Activated CD4-positive, alpha-beta T cell treated with anti-CD3 and anti-CD28 coated beads for 36 hours (primary cell): Measurements from ENCODE around the gene PCDHB8. TPM values are rescaled to one million over a fixed set of nuclear protein-coding genes. Genes with fewer than 3 reads are reported as not detected.
"Not testable (repeated sequence)": the region's sequence is repeated elsewhere in the genome, so short reads cannot be mapped to it uniquely, and the experiment has no call there.

ENCODE experiments used
- ATAC-seq: fragments of 200-7000 bp; cut with Tn5 transposase; one replicate; pipeline ENCODE4 v1.10.0; 2021; ENCODE audit warnings: mild to moderate bottlenecking, moderate library complexity
- CTCF ChIA-PET: fragments of 350-600 bp; sonication (Branson Sonifier 250); formaldehyde crosslinking; loops from one replicate; lab custom pipeline; 2021; ENCODE audit warnings: antibody characterized with exemption; lab: Charles Lee
- POLR2A ChIA-PET: fragments of 350-600 bp; sonication (Branson Sonifier 250); formaldehyde crosslinking; loops from one replicate; lab custom pipeline; 2021; ENCODE audit warnings: antibody characterized with exemption, inconsistent platforms; lab: Charles Lee
- DNase-seq: peaks from one replicate; pipeline ENCODE4 v3.0.0-alpha.2; 2020
- H3K27ac Mint-ChIP-seq: one replicate; pipeline ENCODE4 v1.8.0; 2021; ENCODE audit warnings: mixed read lengths
- H3K27me3 Mint-ChIP-seq: one replicate; pipeline ENCODE4 v1.8.0; 2021; ENCODE audit warnings: mixed read lengths
- H3K36me3 Mint-ChIP-seq: one replicate; pipeline ENCODE4 v1.8.0; 2021; ENCODE audit warnings: low read depth, mixed read lengths
- H3K4me1 Mint-ChIP-seq: one replicate; pipeline ENCODE4 v1.8.0; 2021; ENCODE audit warnings: mixed read lengths
- H3K4me3 Mint-ChIP-seq: one replicate; pipeline ENCODE4 v1.8.0; 2021; ENCODE audit warnings: mild to moderate bottlenecking, moderate library complexity, mixed read lengths
- H3K9me3 Mint-ChIP-seq: one replicate; pipeline ENCODE4 v1.8.0; 2021; ENCODE audit warnings: low read depth, mixed read lengths
- intact Hi-C, 2 experiments: fragments of 100-400 bp; cut with DNase I in 1 of 2; cut with micrococcal nuclease in 1 of 2; formaldehyde crosslinking; loops; one replicate each; pipeline versions ENCODE4 v1.14.2 to v1.15.1; 2022 to 2024; cut with DNase I, micrococcal nuclease
- total RNA-seq, 2 experiments: library from RNA; stranded (reverse); gene quantifications; one replicate each; pipeline ENCODE4 v1.2.3, GENCODE V29; 2021

The PCDHB8 gene
- total RNA-seq, 2 experiments from 2014 or later = not detected

DNA sequence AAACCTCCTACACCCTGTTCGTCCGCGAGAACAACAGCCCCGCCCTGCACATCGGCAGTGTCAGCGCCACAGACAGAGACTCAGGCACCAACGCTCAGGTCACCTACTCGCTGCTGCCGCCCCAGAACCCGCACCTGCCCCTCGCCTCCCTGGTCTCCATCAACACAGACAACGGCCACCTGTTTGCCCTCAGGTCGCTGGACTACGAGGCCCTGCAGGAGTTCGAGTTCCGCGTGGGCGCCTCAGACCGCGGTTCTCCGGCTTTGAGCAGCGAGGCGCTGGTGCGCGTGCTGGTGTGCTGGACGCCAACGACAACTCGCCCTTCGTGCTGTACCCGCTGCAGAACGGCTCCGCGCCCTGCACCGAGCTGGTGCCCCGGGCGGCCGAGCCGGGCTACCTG, 20.2 kb upstream of the PCDHB8 start:
- peaks cover 40% of the 10 kb centered on the region for H3K27me3 Mint-ChIP-seq
- intact Hi-C loops, H3K4me1 Mint-ChIP-seq, H3K36me3 Mint-ChIP-seq, H3K4me3 Mint-ChIP-seq, DNase-seq, H3K27ac Mint-ChIP-seq, ATAC-seq, CTCF ChIA-PET, POLR2A ChIA-PET: not testable (repeated sequence)
- H3K9me3 Mint-ChIP-seq = peaks cover 11% of the 10 kb centered on the region

DNA sequence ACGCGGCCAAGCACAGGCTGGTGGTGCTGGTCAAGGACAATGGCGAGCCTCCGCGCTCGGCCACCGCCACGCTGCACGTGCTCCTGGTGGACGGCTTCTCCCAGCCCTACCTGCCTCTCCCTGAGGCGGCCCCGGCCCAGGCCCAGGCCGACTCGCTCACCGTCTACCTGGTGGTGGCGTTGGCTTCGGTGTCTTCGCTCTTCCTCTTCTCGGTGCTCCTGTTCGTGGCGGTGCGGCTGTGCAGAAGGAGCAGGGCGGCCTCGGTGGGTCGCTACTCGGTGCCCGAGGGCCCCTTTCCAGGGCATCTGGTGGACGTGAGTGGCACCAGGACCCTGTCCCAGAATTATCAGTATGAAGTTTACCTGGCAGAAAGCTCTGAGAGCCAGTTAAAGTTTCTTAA, 19.7 kb upstream of the PCDHB8 start:
- CTCF ChIA-PET = interaction anchor here (0.6 kb wide), 1 partner anchor 100 kb away, joined by 3 read pairs; no protein-coding TSS in a partner anchor
- peaks cover 37% of the 10 kb centered on the region for H3K27me3 Mint-ChIP-seq

DNA sequence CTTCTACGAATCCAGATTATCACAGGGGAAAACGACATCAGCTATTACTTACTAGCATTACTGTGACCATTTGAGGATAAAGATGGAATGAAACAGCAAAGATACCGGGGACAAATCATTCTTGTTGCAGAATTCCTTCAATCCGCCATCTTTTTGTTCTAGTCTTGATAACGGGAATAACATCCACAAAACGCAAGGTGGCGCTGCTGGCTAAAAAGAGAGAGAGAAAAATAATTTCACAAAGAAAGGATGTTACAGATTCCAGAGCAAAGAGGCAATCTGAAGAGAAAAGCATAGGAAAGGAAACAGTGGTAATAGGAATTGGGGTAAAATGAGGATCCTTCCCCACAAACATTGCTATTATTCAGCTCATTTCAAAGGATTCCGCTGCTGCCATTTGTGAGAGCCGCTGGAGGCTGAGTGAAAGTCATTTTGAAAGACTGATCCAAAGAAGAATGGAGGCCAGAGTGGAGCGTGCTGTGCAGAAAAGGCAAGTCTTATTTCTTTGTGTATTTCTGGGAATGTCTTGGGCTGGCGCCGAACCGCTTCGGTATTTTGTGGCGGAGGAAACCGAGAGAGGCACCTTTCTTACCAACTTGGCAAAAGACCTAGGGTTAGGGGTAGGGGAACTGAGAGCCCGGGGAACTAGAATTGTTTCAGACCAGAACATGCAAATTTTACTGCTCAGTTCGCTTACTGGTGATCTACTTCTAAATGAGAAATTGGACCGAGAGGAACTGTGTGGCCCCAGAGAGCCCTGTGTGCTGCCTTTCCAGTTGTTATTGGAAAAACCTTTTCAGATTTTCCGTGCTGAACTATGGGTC, 5.0 kb upstream of the PCDHB8 start, which contains the start of gene PCDHB7:
TSS of gene PCDHB7 (plus strand) at position 264 of the 824 bp plus-strand sequence. CDS start at position 456, 192 bp downstream.
- ATAC-seq (no peak), DNase-seq (peak; percentile 50)
- H3K4me1 Mint-ChIP-seq = no peaks in the 10 kb centered on the region
- intact Hi-C loops = no loop called here
- peaks cover 2% of the 10 kb centered on the region for H3K36me3 Mint-ChIP-seq
- peaks cover 12% of the 10 kb centered on the region for H3K9me3 Mint-ChIP-seq
- ChIA-PET CTCF (interaction anchor here (0.6 kb wide), 1 partner anchor 15 kb away, joined by 3 read pairs; no protein-coding TSS in a partner anchor), POLR2A (no interaction called here)
- no peak within 1 kb of the TSS for H3K4me3 Mint-ChIP-seq
- peaks cover 36% of the 10 kb centered on the region for H3K27me3 Mint-ChIP-seq
- H3K27ac Mint-ChIP-seq = no peak within 1 kb of the TSS

More for the DNA sequence above, 19.7 kb upstream of the PCDHB8 start:
- POLR2A ChIA-PET, H3K4me1 Mint-ChIP-seq, DNase-seq, intact Hi-C loops, H3K9me3 Mint-ChIP-seq, ATAC-seq, H3K36me3 Mint-ChIP-seq, H3K4me3 Mint-ChIP-seq, H3K27ac Mint-ChIP-seq: not testable (repeated sequence)

DNA sequence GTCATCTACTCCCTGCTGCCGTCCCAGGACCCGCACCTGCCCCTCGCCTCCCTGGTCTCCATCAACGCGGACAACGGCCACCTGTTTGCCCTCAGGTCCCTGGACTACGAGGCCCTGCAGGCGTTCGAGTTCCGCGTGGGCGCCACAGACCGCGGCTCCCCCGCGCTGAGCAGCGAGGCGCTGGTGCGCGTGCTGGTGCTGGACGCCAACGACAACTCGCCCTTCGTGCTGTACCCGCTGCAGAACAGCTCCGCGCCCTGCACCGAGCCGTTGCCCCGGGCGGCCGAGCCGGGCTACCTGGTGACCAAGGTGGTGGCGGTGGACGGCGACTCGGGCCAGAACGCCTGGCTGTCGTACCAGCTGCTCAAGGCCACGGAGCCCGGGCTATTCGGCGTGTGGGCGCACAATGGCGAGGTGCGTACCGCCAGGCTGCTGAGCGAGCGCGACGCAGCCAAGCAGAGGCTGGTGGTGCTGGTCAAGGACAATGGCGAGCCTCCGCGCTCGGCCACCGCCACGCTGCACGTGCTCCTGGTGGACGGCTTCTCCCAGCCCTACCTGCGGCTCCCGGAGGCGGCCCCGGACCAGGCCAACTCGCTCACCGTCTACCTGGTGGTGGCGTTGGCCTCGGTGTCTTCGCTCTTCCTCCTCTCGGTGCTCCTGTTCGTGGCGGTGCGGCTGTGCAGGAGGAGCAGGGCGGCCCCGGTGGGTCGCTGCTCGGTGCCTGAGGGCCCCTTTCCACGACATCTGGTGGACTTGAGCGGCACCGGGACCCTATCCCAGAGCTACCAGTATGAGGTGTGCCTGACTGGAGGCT, 3.1 kb upstream of the PCDHB8 start:
- intact Hi-C loops, CTCF ChIA-PET, H3K4me1 Mint-ChIP-seq, H3K36me3 Mint-ChIP-seq, H3K4me3 Mint-ChIP-seq, ATAC-seq, DNase-seq, POLR2A ChIA-PET, H3K27ac Mint-ChIP-seq: not testable (repeated sequence)
- H3K27me3 Mint-ChIP-seq = peaks cover 27% of the 10 kb centered on the region
- H3K9me3 Mint-ChIP-seq = peaks cover 12% of the 10 kb centered on the region

DNA sequence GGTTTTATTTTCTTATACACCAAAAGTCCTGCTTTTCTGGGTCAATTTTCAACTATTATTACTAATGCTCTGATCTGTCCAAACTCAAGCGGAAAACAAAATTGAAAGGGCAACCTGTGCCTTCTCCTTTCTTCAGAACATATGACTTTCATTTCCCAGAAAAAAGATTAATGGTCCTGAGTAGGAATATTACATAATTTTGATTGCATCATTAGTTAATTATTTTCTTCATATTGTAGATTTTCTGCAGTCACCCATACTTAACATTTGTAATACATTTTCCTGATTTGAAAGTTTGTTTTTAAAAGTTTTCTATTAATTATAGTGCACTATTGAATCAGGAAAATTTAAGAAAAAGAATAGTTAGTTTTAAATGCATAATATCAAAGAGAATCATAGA, 1.7 kb upstream of the PCDHB8 start:
- ChIA-PET CTCF (no interaction called here), POLR2A (no interaction called here)
- Mint-ChIP-seq H3K27me3 (peaks cover 25% of the 10 kb centered on the region), H3K36me3 (peaks cover 5% of the 10 kb centered on the region), H3K27ac (no peak overlapping the region), H3K4me3 (no peak overlapping the region), H3K9me3 (peaks cover 13% of the 10 kb centered on the region), H3K4me1 (no peaks in the 10 kb centered on the region)
- DNase-seq (no peak), ATAC-seq (no peak)
- intact Hi-C loops = no loop called here

DNA sequence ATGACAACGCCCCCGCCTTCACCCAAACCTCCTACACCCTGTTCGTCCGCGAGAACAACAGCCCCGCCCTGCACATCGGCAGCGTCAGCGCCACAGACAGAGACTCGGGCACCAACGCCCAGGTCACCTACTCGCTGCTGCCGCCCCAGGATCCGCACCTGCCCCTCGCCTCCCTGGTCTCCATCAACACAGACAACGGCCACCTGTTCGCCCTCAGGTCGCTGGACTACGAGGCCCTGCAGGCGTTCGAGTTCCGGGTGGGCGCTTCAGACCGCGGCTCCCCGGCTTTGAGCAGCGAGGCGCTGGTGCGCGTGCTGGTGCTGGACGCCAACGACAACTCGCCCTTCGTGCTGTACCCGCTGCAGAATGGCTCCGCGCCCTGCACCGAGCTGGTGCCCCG, 1.8 kb downstream of the PCDHB8 start:
- ATAC-seq, intact Hi-C loops, POLR2A ChIA-PET: not testable (repeated sequence)

DNA sequence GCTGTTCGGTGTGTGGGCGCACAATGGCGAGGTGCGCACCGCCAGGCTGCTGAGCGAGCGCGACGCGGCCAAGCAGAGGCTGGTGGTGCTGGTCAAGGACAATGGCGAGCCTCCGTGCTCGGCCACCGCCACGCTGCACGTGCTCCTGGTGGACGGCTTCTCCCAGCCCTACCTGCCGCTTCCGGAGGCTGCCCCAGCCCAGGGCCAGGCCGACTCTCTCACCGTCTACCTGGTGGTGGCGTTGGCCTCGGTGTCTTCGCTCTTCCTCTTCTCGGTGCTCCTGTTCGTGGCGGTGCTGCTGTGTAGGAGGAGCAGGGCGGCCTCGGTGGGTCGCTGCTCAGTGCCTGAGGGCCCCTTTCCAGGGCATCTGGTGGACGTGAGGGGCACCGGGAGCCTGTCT, 2.3 kb downstream of the PCDHB8 start:
- ATAC-seq, CTCF ChIA-PET, H3K4me3 Mint-ChIP-seq, POLR2A ChIA-PET, H3K27ac Mint-ChIP-seq, H3K4me1 Mint-ChIP-seq, intact Hi-C loops, DNase-seq: not testable (repeated sequence)
- peaks cover 18% of the 10 kb centered on the region for H3K36me3 Mint-ChIP-seq
- peaks cover 35% of the 10 kb centered on the region for H3K27me3 Mint-ChIP-seq
- peaks cover 21% of the 10 kb centered on the region for H3K9me3 Mint-ChIP-seq

More for the DNA sequence above, 1.8 kb downstream of the PCDHB8 start:
- peaks cover 31% of the 10 kb centered on the region for H3K27me3 Mint-ChIP-seq
- peaks cover 16% of the 10 kb centered on the region for H3K36me3 Mint-ChIP-seq
- H3K4me3 Mint-ChIP-seq, CTCF ChIA-PET, DNase-seq, H3K27ac Mint-ChIP-seq, H3K4me1 Mint-ChIP-seq: not testable (repeated sequence)
- peaks cover 18% of the 10 kb centered on the region for H3K9me3 Mint-ChIP-seq

DNA sequence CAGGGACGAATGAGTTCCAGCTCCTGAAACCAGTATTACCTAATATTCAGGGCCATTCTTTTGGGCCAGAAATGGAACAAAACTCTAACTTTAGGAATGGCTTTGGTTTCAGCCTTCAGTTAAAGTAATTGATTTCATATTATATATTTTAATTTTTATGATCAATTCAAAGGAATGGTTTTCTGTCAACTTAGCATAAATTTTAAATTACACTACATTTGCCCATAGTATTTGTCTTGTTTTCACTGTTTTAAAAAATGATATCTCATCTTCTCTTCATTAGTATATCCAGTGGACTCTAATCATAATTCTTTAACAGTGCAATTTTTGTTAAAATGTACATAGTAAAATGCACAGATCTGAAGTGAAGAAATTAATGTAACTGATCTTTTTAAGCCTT, 2.7 kb downstream of the PCDHB8 start:
- Mint-ChIP-seq H3K4me3 (no peak overlapping the region), H3K9me3 (peaks cover 19% of the 10 kb centered on the region), H3K27me3 (peaks cover 36% of the 10 kb centered on the region), H3K27ac (no peak overlapping the region), H3K4me1 (no peaks in the 10 kb centered on the region), H3K36me3 (peaks cover 18% of the 10 kb centered on the region)
- DNase-seq = no peak
- ATAC-seq = no peak
- CTCF ChIA-PET = interaction anchor here (0.5 kb wide), 1 partner anchor 21 kb away, joined by 6 read pairs; no protein-coding TSS in a partner anchor
- intact Hi-C loops = no loop called here
- POLR2A ChIA-PET = no interaction called here

DNA sequence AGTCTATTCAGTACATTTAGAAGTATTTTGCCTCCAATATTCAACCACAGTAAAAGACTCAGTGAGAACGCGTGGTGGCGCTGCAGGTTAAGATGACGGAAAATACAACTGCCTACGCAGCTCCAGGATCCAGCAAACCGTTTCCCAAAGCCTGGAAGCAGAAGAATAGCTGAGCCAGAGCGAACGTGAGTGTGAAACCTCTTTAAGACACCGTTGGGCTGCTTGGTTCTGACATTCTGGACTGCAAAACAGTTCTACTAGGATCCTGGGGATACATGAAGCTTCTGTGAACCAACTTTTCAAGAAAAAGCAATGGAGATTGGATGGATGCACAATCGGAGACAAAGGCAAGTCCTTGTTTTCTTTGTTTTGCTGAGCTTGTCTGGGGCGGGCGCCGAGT, 4.7 kb downstream of the PCDHB8 start, which contains the start of gene PCDHB16:
TSS of gene PCDHB16 (plus strand) at position 140 of the 400 bp plus-strand sequence. CDS start at position 313, 173 bp downstream.
- Mint-ChIP-seq H3K27ac (no peak within 1 kb of the TSS), H3K4me1 (peaks cover 4% of the 10 kb centered on the region), H3K27me3 (peaks cover 44% of the 10 kb centered on the region), H3K9me3 (peaks cover 25% of the 10 kb centered on the region), H3K4me3 (no peak within 1 kb of the TSS), H3K36me3 (peaks cover 18% of the 10 kb centered on the region)
- CTCF ChIA-PET = interaction anchor here (0.7 to 1.0 kb wide), 2 partner anchors 142 to 239 kb away, joined by 3 read pairs; no protein-coding TSS in a partner anchor
- DNase-seq (peak; percentile 30), ATAC-seq (no peak)
- intact Hi-C loops = no loop called here
- POLR2A ChIA-PET = no interaction called here

DNA sequence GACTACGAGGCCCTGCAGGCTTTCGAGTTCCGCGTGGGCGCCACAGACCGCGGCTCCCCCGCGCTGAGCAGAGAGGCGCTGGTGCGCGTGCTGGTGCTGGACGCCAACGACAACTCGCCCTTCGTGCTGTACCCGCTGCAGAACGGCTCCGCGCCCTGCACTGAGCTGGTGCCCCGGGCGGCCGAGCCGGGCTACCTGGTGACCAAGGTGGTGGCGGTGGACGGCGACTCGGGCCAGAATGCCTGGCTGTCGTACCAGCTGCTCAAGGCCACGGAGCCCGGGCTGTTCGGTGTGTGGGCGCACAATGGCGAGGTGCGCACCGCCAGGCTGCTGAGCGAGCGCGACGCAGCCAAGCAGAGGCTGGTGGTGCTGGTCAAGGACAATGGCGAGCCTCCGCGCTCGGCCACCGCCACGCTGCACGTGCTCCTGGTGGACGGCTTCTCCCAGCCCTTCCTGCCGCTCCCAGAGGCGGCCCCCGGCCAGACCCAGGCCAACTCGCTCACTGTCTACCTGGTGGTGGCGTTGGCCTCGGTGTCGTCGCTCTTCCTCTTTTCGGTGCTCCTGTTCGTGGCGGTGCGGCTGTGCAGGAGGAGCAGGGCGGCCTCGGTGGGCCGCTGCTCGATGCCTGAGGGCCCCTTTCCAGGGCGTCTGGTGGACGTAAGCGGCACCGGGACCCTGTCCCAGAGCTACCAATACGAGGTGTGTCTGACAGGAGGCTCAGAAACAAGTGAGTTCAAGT, 6.7 kb downstream of the PCDHB8 start:
- Mint-ChIP-seq H3K9me3 (peaks cover 30% of the 10 kb centered on the region), H3K36me3 (peaks cover 22% of the 10 kb centered on the region), H3K27me3 (peaks cover 53% of the 10 kb centered on the region)
- DNase-seq, H3K4me1 Mint-ChIP-seq, ATAC-seq, H3K4me3 Mint-ChIP-seq, intact Hi-C loops, POLR2A ChIA-PET, H3K27ac Mint-ChIP-seq: not testable (repeated sequence)
- CTCF ChIA-PET = interaction anchor here (0.6 kb wide), 1 partner anchor 160 kb away, joined by 3 read pairs; the partner anchor contains the start of gene PCDHGA3
